ENCODE measurements around the gene PBXIP1.

- TF ChIP-seq CTCF (conservative IDR thresholded peaks at IDR 0.05; ENCODE audit: low read length), result no peak
- no peak for TF ChIP-seq EZH2phosphoT487 (IDR thresholded peaks at IDR 0.05; ENCODE audit: borderline replicate concordance, low read depth, low read length)
Observed at GRCh38 chr1:154972517-154973343, 16.8 kb upstream of the PBXIP1 start.

All from OCI-LY7 (cell line).